Measurements from ENCODE around the gene ANO1. TPM values are rescaled to one million over a fixed set of nuclear protein-coding genes. Genes with fewer than 3 reads are reported as not detected.

Gene ANO1
- total and polyA plus RNA-seq, 11 donors: 4.2 to 17.8 (median 9.4) TPM

- no peak overlapping the region for H3K4me3 ChIP-seq
- peak overlapping the region in 2 of 12 donors; percentile 52 to 67 for H3K27ac ChIP-seq
- 78 to 91% (median 87%) methylated on average over 12 to 16 of the region's 16 CpGs for WGBS, 4 donors
- H3K4me1 ChIP-seq: peaks cover 0 to 21% (median 4%) of the 10 kb centered on the region in 12 donors
- no peaks in the 10 kb centered on the region for H3K9me3 ChIP-seq
- ATAC-seq (no peak), DNase-seq (no peak)
- H3K27me3 ChIP-seq: no peaks in the 10 kb centered on the region
- intact Hi-C loops (cut with DNase I): loop anchor here in 1 of 10 donors (10.0 kb wide), 1 partner anchor 59 kb away; the partner anchor contains the start of gene ANO1
- no peak for TF ChIP-seq POLR2A (IDR thresholded peaks at IDR 0.05)
- no peak for TF ChIP-seq CTCF (IDR thresholded peaks at IDR 0.05)
- H3K36me3 ChIP-seq: peaks cover 0 to 24% (median 0%) of the 10 kb centered on the region in 9 donors
Measured at GRCh38 chr11:70133771-70134335, 55.7 kb downstream of the ANO1 start.

- peak overlapping the region in 1 of 12 donors; percentile 33 for H3K4me3 ChIP-seq
- WGBS, 4 donors: 71 to 94% (median 90%) methylated on average over 14 of the region's 14 CpGs
- peak in 1 of 4 donors; percentile 7 for ATAC-seq
- DNase-seq: no peak
- intact Hi-C loops (cut with DNase I): loop anchor here in 1 of 10 donors (10.0 kb wide), 1 partner anchor 60 kb away; the partner anchor contains the start of gene ANO1
- H3K36me3 ChIP-seq: peaks cover 0 to 24% (median 0%) of the 10 kb centered on the region in 9 donors
- no peaks in the 10 kb centered on the region for H3K9me3 ChIP-seq
- TF ChIP-seq CTCF (IDR thresholded peaks at IDR 0.05) (no peak), POLR2A (IDR thresholded peaks at IDR 0.05) (no peak)
- H3K27ac ChIP-seq: peak overlapping the region in 7 of 12 donors; percentile 5 to 67 (median 41)
- H3K4me1 ChIP-seq: peaks cover 0 to 21% (median 4%) of the 10 kb centered on the region in 12 donors
- no peaks in the 10 kb centered on the region for H3K27me3 ChIP-seq
Measured at GRCh38 chr11:70134490-70134889, 56.4 kb downstream of the ANO1 start.

- Histone ChIP-seq H3K27me3 (no peaks in the 10 kb centered on the region), H3K27ac (peak overlapping the region in 9 of 12 donors; percentile 5 to 67 (median 30)), H3K4me3 (peak overlapping the region in 6 of 12 donors; percentile 4 to 39 (median 22)), H3K4me1 (peaks cover 0 to 21% (median 4%) of the 10 kb centered on the region in 12 donors), H3K9me3 (no peaks in the 10 kb centered on the region), H3K36me3 (peaks cover 0 to 20% (median 0%) of the 10 kb centered on the region in 9 donors)
- no peak for TF ChIP-seq POLR2A (IDR thresholded peaks at IDR 0.05)
- no peak for TF ChIP-seq CTCF (IDR thresholded peaks at IDR 0.05)
- intact Hi-C loops (cut with DNase I): loop anchor here in 2 of 10 donors (5.0 to 10.0 kb wide), 2 partner anchors 60 to 218 kb away; partner anchors contain the start of gene ANO1 (in 1 of the 2)
- ATAC-seq (peak in 1 of 4 donors; percentile 15), DNase-seq (no peak)
- WGBS, 4 donors: 68 to 79% (median 70%) methylated on average over 8 of the region's 8 CpGs
Measured at GRCh38 chr11:70135142-70135541, 57.0 kb downstream of the ANO1 start.

GRCh38 chr11:70135625-70136059 is 57.5 kb downstream of the ANO1 start:
- Histone ChIP-seq H3K4me3 (peak overlapping the region in 6 of 12 donors; percentile 4 to 39 (median 22)), H3K4me1 (peaks cover 0 to 21% (median 4%) of the 10 kb centered on the region in 12 donors), H3K27me3 (no peaks in the 10 kb centered on the region), H3K27ac (peak overlapping the region in 6 of 12 donors; percentile 4 to 67 (median 36)), H3K36me3 (peaks cover 0 to 18% (median 0%) of the 10 kb centered on the region in 9 donors), H3K9me3 (no peaks in the 10 kb centered on the region)
- peak in 3 of 4 donors; percentile 28 to 79 (median 65) for ATAC-seq
- 32 to 78% (median 45%) methylated on average over 11 to 15 of the region's 15 CpGs for WGBS, 4 donors
- DNase-seq: peak in 1 of 5 donors; percentile 47
- TF ChIP-seq CTCF (IDR thresholded peaks at IDR 0.05) (no peak), POLR2A (IDR thresholded peaks at IDR 0.05) (no peak)
- intact Hi-C loops (cut with DNase I): loop anchor here in 2 of 10 donors (5.0 to 10.0 kb wide), 2 partner anchors 61 to 218 kb away; partner anchors contain the start of gene ANO1 (in 1 of the 2)
